ENCODE measurements around the gene RAPH1. TPM values are rescaled to one million over a fixed set of nuclear protein-coding genes. Genes with fewer than 3 reads are reported as not detected.
A peak's percentile ranks its signal among the peaks of the same experiment; 100 is the strongest.

The RAPH1 gene
- total RNA-seq, 1 experiment from 2014 or later, result 16.5 TPM

- Histone ChIP-seq H3K9me2 (ENCODE audit: insufficient read depth) (no peaks in the 10 kb centered on the region), H3K4me1 (replicated peaks; ENCODE audit: insufficient read depth) (peaks cover 9% of the 10 kb centered on the region), H3F3A (ENCODE audit: insufficient read depth, low read depth) (no peaks in the 10 kb centered on the region), H2AFZ (no peak overlapping the region), H3K79me2 (ENCODE audit: low read depth) (no peaks in the 10 kb centered on the region), H3K9me3 (ENCODE audit: insufficient read depth, low read depth) (no peaks in the 10 kb centered on the region), H4K20me1 (ENCODE audit: insufficient read depth) (no peaks in the 10 kb centered on the region), H3K36me3 (ENCODE audit: low read depth) (no peaks in the 10 kb centered on the region), H3K4me3 (no peak overlapping the region), H3K27me3 (ENCODE audit: insufficient read depth, low read depth) (no peaks in the 10 kb centered on the region), H3K27ac (no peak overlapping the region), H3K4me2 (no peak overlapping the region)
- POLR2A ChIA-PET (ENCODE audit: unreplicated experiment), result no interaction called here
- no peak for TF ChIP-seq EZH2 (IDR thresholded peaks at IDR 0.05; ENCODE audit: low read depth)
- no peak for TF ChIP-seq CTCF (conservative IDR thresholded peaks at IDR 0.05)
- DNase-seq, result no peak
- BruUV-seq (replicated peaks), result no TSS peak
- CTCF ChIA-PET, result no interaction called here
- intact Hi-C loops (cut with micrococcal nuclease; ENCODE audit: unreplicated experiment), result no loop called here
Observed at GRCh38 chr2:203548887-203549286, 13.8 kb upstream of the RAPH1 start.

- Histone ChIP-seq H3K4me2 (no peak overlapping the region), H3K27me3 (ENCODE audit: insufficient read depth, low read depth) (no peaks in the 10 kb centered on the region), H3K9me3 (ENCODE audit: insufficient read depth, low read depth) (no peaks in the 10 kb centered on the region), H3K36me3 (ENCODE audit: low read depth) (no peaks in the 10 kb centered on the region), H4K20me1 (ENCODE audit: insufficient read depth) (no peaks in the 10 kb centered on the region), H3K79me2 (ENCODE audit: low read depth) (no peaks in the 10 kb centered on the region), H3K4me1 (replicated peaks; ENCODE audit: insufficient read depth) (peaks cover 13% of the 10 kb centered on the region), H2AFZ (no peak overlapping the region), H3K4me3 (no peak overlapping the region), H3F3A (ENCODE audit: insufficient read depth, low read depth) (no peaks in the 10 kb centered on the region), H3K9me2 (ENCODE audit: insufficient read depth) (no peaks in the 10 kb centered on the region), H3K27ac (no peak overlapping the region)
- intact Hi-C loops (cut with micrococcal nuclease; ENCODE audit: unreplicated experiment), result no loop called here
- no peak for TF ChIP-seq CTCF (conservative IDR thresholded peaks at IDR 0.05)
- no TSS peak for BruUV-seq (replicated peaks)
- CTCF ChIA-PET, result no interaction called here
- no peak for DNase-seq
- POLR2A ChIA-PET (ENCODE audit: unreplicated experiment), result no interaction called here
Observed at GRCh38 chr2:203547356-203547755, 12.3 kb upstream of the RAPH1 start.

- TF ChIP-seq CTCF (conservative IDR thresholded peaks at IDR 0.05) (no peak), EZH2 (IDR thresholded peaks at IDR 0.05; ENCODE audit: low read depth) (no peak)
- POLR2A ChIA-PET (ENCODE audit: unreplicated experiment), result no interaction called here
- no peaks in the 10 kb centered on the region for H3F3A ChIP-seq (ENCODE audit: insufficient read depth, low read depth)
- peak overlapping the region; percentile 36; the same call in 1 of the 2 replicates for H3K4me2 ChIP-seq
- no peaks in the 10 kb centered on the region for H3K79me2 ChIP-seq (ENCODE audit: low read depth)
- H4K20me1 ChIP-seq (ENCODE audit: insufficient read depth), result no peaks in the 10 kb centered on the region
- H3K36me3 ChIP-seq (ENCODE audit: low read depth), result no peaks in the 10 kb centered on the region
- DNase-seq, result no peak
- no peak overlapping the region for H2AFZ ChIP-seq
- peaks cover 13% of the 10 kb centered on the region for H3K4me1 ChIP-seq (replicated peaks; ENCODE audit: insufficient read depth)
- H3K9me3 ChIP-seq (ENCODE audit: insufficient read depth, low read depth), result no peaks in the 10 kb centered on the region
- no TSS peak for BruUV-seq (replicated peaks)
- H3K27me3 ChIP-seq (ENCODE audit: insufficient read depth, low read depth), result no peaks in the 10 kb centered on the region
- intact Hi-C loops (cut with micrococcal nuclease; ENCODE audit: unreplicated experiment), result no loop called here
- no peak overlapping the region for H3K27ac ChIP-seq
- no peak overlapping the region for H3K4me3 ChIP-seq
- H3K9me2 ChIP-seq (ENCODE audit: insufficient read depth), result no peaks in the 10 kb centered on the region
- CTCF ChIA-PET, result interaction anchor here (0.6 kb wide), 1 partner anchor 35 kb away, joined by 6 read pairs; no protein-coding TSS in a partner anchor
Observed at GRCh38 chr2:203544402-203544801, 9.3 kb upstream of the RAPH1 start.
